Breast epithelium (tissue), 3 donors: ENCODE measurements around the gene EEF1AKMT3.

Experiments used
- POLR2A ChIP-seq: fragments of 450-650 bp; IDR thresholded peaks from one replicate; pipeline ENCODE4 v1.6.1; 2016; ENCODE audit warnings: antibody characterized with exemption, mild to moderate bottlenecking, moderate library complexity
- TF ChIP-seq, protein P1 (sequence below), 3 donors: fragments of 450-650 bp; IDR thresholded peaks; one replicate each; pipeline ENCODE4 v1.5.1; 2016 to 2017; ENCODE audit warnings: antibody characterized with exemption in 3 of 3, mild to moderate bottlenecking in 3 of 3, moderate library complexity in 3 of 3

DNA sequence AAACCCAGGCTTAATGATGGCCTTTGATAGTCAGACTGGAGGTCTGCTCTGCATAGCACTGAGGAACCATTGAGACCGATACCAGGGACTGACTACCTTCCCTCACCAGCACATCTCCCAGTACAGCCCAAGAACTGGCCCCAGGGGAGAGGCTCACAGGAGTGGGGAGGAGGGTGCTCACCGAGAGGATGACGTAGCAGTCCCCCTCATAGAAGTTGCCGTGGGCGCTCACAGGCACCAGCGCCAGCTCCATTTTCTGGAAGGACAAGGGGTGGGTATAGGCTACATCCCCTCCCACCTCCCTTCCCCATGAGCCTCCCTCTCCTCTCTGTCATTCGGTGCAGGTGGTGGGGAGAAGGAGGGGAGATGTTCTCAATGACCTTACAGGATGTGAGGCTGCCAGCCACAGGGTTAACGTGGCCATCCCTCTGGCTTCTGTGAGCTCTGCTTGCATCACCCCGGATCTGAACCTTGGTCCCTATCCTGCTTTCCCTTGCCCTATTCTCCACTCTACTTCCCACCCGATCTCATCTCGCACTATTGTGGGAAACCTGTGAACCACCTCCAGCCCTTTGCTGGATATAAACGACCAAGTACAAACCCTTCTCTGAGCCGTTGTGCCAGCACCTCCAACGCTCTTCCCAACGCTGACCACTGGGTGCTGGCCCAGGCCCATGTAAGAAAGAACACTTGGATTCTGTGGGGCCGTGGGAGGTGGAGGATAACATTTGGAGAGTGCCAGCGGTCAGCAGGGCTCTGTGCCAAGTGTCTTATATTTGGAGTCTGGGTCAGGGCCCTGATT lies 41.8 kb downstream of the EEF1AKMT3 start:
- no peak for TF ChIP-seq POLR2A
- TF ChIP-seq, protein P1, sequence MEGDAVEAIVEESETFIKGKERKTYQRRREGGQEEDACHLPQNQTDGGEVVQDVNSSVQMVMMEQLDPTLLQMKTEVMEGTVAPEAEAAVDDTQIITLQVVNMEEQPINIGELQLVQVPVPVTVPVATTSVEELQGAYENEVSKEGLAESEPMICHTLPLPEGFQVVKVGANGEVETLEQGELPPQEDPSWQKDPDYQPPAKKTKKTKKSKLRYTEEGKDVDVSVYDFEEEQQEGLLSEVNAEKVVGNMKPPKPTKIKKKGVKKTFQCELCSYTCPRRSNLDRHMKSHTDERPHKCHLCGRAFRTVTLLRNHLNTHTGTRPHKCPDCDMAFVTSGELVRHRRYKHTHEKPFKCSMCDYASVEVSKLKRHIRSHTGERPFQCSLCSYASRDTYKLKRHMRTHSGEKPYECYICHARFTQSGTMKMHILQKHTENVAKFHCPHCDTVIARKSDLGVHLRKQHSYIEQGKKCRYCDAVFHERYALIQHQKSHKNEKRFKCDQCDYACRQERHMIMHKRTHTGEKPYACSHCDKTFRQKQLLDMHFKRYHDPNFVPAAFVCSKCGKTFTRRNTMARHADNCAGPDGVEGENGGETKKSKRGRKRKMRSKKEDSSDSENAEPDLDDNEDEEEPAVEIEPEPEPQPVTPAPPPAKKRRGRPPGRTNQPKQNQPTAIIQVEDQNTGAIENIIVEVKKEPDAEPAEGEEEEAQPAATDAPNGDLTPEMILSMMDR (IDR thresholded peaks at IDR 0.05) = no peak
